GM18499 (cell line): ENCODE data around the gene GRWD1.
"Not testable (repeated sequence)": the region's sequence is repeated elsewhere in the genome, so short reads cannot be mapped to it uniquely, and the experiment has no call there.

Source experiments
- ATAC-seq: cut with Tn5 transposase; IDR thresholded peaks from one replicate; pipeline ENCODE4 v1.9.1; 2021; ENCODE audit warnings: moderate number of reproducible peaks; ENCODE audit not compliant: insufficient read depth, unreplicated experiment

The GRWD1 gene

GRCh38 chr19:48477067-48477685 is 31.4 kb downstream of the GRWD1 start:
- ATAC-seq: no peak

GRCh38 chr19:48477698-48478338 is 32.0 kb downstream of the GRWD1 start:
- no peak for ATAC-seq

- ATAC-seq: no peak
Measured at GRCh38 chr19:48478339-48479256, 32.8 kb downstream of the GRWD1 start.

- no peak for ATAC-seq
Measured at GRCh38 chr19:48479686-48480085, 33.9 kb downstream of the GRWD1 start.

- ATAC-seq: no peak
Measured at GRCh38 chr19:48480183-48480557, 34.4 kb downstream of the GRWD1 start.

GRCh38 chr19:48480558-48481500 is 35.0 kb downstream of the GRWD1 start:
- no peak for ATAC-seq

GRCh38 chr19:48481846-48482639 is 36.3 kb downstream of the GRWD1 start:
- no peak for ATAC-seq

GRCh38 chr19:48483301-48483700 is 37.5 kb downstream of the GRWD1 start:
- ATAC-seq: no peak

GRCh38 chr19:48484247-48484893 is 38.6 kb downstream of the GRWD1 start:
- ATAC-seq: no peak

GRCh38 chr19:48484931-48485612 is 39.3 kb downstream of the GRWD1 start:
- no peak for ATAC-seq

- ATAC-seq: not testable (repeated sequence)
Measured at GRCh38 chr19:48486706-48487105, 40.9 kb downstream of the GRWD1 start.

- ATAC-seq: no peak
Measured at GRCh38 chr19:48487544-48487943, 41.8 kb downstream of the GRWD1 start.

- no peak for ATAC-seq
Measured at GRCh38 chr19:48487948-48488347, 42.2 kb downstream of the GRWD1 start.

- ATAC-seq: not testable (repeated sequence)
Measured at GRCh38 chr19:48488478-48488877, 42.7 kb downstream of the GRWD1 start.

GRCh38 chr19:48489608-48490216 is 43.9 kb downstream of the GRWD1 start:
- ATAC-seq: no peak

GRCh38 chr19:48490981-48491792 is 45.4 kb downstream of the GRWD1 start:
- no peak for ATAC-seq

GRCh38 chr19:48491793-48492123 is 46.0 kb downstream of the GRWD1 start:
- no peak for ATAC-seq
